ENCODE results near the gene PYROXD2.

PYROXD2 gene

DNA sequence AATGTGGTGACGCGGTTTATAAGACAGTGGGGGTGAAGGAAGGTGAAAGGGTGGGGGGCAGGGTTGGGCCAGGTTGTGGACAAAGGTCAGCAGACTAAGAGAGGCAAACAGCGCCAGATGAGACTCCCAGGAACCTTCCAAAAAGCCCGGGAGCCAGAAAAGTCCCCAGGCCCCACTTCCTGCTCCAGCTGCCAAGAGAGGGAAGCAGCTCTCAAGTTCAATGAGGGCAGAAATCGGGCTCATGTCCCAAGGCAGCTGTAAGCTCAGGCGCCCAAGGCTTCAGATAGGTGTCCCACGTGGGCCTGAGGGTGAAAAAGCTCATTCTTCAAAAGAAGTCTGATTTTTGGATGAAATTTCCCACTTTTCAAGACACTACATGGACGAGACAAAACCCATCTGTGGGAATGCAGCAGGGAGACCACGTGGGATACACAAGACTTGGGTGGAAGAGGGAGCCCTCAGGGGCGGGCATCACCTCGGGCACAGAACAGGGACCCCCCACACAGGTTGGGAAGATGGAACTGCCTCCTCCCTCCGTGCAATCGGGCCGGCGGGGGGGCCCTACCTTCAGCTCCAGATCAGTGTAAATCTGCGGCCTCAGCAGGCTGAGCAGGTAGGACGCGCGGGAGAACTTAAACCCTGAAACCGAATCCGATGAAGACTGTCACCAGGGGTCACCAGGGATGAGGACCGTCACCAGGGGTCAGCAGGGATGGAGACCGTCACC, 7.8 kb downstream of the PYROXD2 start:
- TF ChIP-seq TOX (CRISPR knock-in tag; IDR thresholded peaks at IDR 0.05; ENCODE audit: borderline replicate concordance) (no peak), ESRRG (CRISPR knock-in tag; IDR thresholded peaks at IDR 0.05) (no peak), ZFP30 (CRISPR knock-in tag; IDR thresholded peaks at IDR 0.05) (no peak), BACH2 (CRISPR knock-in tag; IDR thresholded peaks at IDR 0.05; ENCODE audit: borderline replicate concordance) (no peak), PPARA (CRISPR knock-in tag; IDR thresholded peaks at IDR 0.05; ENCODE audit: borderline replicate concordance) (no peak), GLIS3 (CRISPR knock-in tag; IDR thresholded peaks at IDR 0.05) (no peak), ZNF8 (CRISPR knock-in tag; IDR thresholded peaks at IDR 0.05) (no peak), ISL1 (CRISPR knock-in tag; IDR thresholded peaks at IDR 0.05) (no peak), RARB (CRISPR knock-in tag; IDR thresholded peaks at IDR 0.05) (no peak), ZFP3 (CRISPR knock-in tag; IDR thresholded peaks at IDR 0.05) (no peak), ARNTL (CRISPR knock-in tag; IDR thresholded peaks at IDR 0.05; ENCODE audit: borderline replicate concordance, low read depth) (no peak)
- TF ChIP-seq, protein P1, sequence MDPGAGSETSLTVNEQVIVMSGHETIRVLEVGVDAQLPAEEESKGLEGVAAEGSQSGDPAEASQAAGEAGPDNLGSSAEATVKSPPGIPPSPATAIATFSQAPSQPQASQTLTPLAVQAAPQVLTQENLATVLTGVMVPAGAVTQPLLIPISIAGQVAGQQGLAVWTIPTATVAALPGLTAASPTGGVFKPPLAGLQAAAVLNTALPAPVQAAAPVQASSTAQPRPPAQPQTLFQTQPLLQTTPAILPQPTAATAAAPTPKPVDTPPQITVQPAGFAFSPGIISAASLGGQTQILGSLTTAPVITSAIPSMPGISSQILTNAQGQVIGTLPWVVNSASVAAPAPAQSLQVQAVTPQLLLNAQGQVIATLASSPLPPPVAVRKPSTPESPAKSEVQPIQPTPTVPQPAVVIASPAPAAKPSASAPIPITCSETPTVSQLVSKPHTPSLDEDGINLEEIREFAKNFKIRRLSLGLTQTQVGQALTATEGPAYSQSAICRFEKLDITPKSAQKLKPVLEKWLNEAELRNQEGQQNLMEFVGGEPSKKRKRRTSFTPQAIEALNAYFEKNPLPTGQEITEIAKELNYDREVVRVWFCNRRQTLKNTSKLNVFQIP (CRISPR knock-in tag; IDR thresholded peaks at IDR 0.05; ENCODE audit: borderline replicate concordance, low read depth) = no peak
- TF ChIP-seq, protein P2, sequence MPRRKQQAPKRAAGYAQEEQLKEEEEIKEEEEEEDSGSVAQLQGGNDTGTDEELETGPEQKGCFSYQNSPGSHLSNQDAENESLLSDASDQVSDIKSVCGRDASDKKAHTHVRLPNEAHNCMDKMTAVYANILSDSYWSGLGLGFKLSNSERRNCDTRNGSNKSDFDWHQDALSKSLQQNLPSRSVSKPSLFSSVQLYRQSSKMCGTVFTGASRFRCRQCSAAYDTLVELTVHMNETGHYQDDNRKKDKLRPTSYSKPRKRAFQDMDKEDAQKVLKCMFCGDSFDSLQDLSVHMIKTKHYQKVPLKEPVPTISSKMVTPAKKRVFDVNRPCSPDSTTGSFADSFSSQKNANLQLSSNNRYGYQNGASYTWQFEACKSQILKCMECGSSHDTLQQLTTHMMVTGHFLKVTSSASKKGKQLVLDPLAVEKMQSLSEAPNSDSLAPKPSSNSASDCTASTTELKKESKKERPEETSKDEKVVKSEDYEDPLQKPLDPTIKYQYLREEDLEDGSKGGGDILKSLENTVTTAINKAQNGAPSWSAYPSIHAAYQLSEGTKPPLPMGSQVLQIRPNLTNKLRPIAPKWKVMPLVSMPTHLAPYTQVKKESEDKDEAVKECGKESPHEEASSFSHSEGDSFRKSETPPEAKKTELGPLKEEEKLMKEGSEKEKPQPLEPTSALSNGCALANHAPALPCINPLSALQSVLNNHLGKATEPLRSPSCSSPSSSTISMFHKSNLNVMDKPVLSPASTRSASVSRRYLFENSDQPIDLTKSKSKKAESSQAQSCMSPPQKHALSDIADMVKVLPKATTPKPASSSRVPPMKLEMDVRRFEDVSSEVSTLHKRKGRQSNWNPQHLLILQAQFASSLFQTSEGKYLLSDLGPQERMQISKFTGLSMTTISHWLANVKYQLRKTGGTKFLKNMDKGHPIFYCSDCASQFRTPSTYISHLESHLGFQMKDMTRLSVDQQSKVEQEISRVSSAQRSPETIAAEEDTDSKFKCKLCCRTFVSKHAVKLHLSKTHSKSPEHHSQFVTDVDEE (CRISPR knock-in tag; IDR thresholded peaks at IDR 0.05) = no peak
- ATAC-seq = no peak

DNA sequence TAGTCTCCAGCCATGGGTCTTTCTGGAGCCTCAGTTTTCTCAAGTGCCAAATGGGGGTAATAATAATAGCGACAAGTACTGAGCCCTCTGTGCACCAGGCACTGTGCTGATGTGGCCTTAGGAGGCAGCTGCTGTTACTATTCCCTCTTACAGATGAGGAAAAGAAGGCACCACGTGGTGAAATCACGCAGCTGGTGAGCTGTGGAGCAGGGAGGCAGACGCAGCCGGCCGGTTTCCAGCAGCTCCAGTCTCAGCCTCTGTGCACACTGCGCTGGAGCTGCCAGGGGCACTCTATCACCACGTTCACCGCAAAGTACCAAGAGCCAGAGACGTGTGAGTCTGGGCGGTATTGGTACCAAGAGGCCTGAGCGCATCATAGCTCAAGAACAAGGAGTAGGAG, 9.6 kb downstream of the PYROXD2 start:
- no peak for ATAC-seq
- TF ChIP-seq, protein P3, sequence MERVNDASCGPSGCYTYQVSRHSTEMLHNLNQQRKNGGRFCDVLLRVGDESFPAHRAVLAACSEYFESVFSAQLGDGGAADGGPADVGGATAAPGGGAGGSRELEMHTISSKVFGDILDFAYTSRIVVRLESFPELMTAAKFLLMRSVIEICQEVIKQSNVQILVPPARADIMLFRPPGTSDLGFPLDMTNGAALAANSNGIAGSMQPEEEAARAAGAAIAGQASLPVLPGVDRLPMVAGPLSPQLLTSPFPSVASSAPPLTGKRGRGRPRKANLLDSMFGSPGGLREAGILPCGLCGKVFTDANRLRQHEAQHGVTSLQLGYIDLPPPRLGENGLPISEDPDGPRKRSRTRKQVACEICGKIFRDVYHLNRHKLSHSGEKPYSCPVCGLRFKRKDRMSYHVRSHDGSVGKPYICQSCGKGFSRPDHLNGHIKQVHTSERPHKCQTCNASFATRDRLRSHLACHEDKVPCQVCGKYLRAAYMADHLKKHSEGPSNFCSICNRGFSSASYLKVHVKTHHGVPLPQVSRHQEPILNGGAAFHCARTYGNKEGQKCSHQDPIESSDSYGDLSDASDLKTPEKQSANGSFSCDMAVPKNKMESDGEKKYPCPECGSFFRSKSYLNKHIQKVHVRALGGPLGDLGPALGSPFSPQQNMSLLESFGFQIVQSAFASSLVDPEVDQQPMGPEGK (CRISPR knock-in tag; IDR thresholded peaks at IDR 0.05; ENCODE audit: borderline replicate concordance) = no peak
- TF ChIP-seq ZNF565 (CRISPR knock-in tag; conservative IDR thresholded peaks at IDR 0.05; ENCODE audit: low read depth) (no peak), OSR1 (CRISPR knock-in tag; IDR thresholded peaks at IDR 0.05) (no peak), ISL1 (CRISPR knock-in tag; IDR thresholded peaks at IDR 0.05) (no peak), SNAI2 (CRISPR knock-in tag; IDR thresholded peaks at IDR 0.05) (no peak), ZFP30 (CRISPR knock-in tag; IDR thresholded peaks at IDR 0.05) (no peak), ZFP3 (CRISPR knock-in tag; IDR thresholded peaks at IDR 0.05) (no peak), GLIS3 (CRISPR knock-in tag; IDR thresholded peaks at IDR 0.05) (no peak)
- TF ChIP-seq, protein P2 (CRISPR knock-in tag; IDR thresholded peaks at IDR 0.05) = no peak

DNA sequence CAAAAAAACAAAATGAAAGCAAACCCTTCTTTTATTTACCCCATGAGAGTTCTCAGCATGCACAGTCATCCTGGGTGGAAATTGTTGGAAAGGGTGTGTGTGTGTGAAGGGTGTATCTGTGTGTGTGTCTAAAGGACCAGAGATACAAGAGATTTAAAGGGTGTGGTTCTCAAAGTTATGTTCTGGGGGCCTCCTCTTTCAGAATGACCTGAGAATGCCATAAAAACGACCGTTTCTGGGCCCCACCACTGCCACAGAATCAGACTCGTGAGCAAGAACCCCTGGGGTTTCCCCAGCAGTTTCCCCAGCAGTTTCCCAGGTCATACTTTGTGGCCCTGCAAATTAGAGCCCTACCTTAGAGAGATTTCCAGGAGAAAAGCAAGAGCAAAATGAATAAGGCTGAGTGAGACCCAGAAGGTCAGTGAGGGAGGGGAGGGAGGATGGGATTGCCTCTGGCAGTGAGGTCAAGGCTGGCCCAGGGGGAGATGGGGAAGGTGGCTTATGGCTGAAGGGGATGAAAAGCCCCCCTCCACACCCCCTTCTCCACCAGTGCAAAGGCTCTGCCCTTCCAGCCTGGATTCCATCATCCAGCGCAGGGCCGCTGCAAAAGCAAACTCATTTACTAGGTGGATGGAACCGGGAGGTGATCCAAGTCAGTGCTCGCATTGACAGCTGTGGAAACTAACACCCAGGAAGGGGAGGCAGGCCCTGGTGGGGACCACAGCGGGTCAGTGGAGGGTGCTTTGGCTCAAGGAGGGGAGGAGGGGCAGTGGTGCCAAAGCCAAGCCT, 10.2 kb downstream of the PYROXD2 start:
- ATAC-seq = peak; percentile 57
- TF ChIP-seq ZFP30 (CRISPR knock-in tag; IDR thresholded peaks at IDR 0.05) = no peak
- TF ChIP-seq, protein P2 (CRISPR knock-in tag; IDR thresholded peaks at IDR 0.05) = no peak
- no peak for TF ChIP-seq GLIS3 (CRISPR knock-in tag; IDR thresholded peaks at IDR 0.05)
- no peak for TF ChIP-seq ZNF8 (CRISPR knock-in tag; IDR thresholded peaks at IDR 0.05)
- TF ChIP-seq, protein P4, sequence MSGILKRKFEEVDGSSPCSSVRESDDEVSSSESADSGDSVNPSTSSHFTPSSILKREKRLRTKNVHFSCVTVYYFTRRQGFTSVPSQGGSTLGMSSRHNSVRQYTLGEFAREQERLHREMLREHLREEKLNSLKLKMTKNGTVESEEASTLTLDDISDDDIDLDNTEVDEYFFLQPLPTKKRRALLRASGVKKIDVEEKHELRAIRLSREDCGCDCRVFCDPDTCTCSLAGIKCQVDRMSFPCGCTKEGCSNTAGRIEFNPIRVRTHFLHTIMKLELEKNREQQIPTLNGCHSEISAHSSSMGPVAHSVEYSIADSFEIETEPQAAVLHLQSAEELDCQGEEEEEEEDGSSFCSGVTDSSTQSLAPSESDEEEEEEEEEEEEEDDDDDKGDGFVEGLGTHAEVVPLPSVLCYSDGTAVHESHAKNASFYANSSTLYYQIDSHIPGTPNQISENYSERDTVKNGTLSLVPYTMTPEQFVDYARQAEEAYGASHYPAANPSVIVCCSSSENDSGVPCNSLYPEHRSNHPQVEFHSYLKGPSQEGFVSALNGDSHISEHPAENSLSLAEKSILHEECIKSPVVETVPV (CRISPR knock-in tag; IDR thresholded peaks at IDR 0.05) = no peak
- no peak for TF ChIP-seq ARNTL (CRISPR knock-in tag; IDR thresholded peaks at IDR 0.05; ENCODE audit: borderline replicate concordance, low read depth)
- TF ChIP-seq TCF4 (CRISPR knock-in tag; IDR thresholded peaks at IDR 0.05; ENCODE audit: borderline replicate concordance) = no peak
- no peak for TF ChIP-seq ZFP3 (CRISPR knock-in tag; IDR thresholded peaks at IDR 0.05)
- TF ChIP-seq BACH2 (CRISPR knock-in tag; IDR thresholded peaks at IDR 0.05; ENCODE audit: borderline replicate concordance) = no peak

All from SK-N-SH treated with all-trans-retinoic acid at 6 μM for 48 hours (cell line).